Fibroblast of lung (primary cell): Measurements from ENCODE around the gene NLGN1.

Experiments
- EZH2 ChIP-seq: IDR thresholded peaks from 2 replicates; pipeline ENCODE4 v1.5.1; 2012; ENCODE audit warnings: low read length, control low read depth, mild to moderate bottlenecking; ENCODE audit errors: missing control alignments
- TF ChIP-seq, protein P1 (sequence below), 2 donors: IDR thresholded peaks in 1 of 2; conservative IDR thresholded peaks in 1 of 2; 1 replicate in 1 of 2; 2 replicates in 1 of 2; pipeline ENCODE4 v1.5.1; 2011 to 2012; ENCODE audit warnings: low read length in 2 of 2, control low read depth in 1 of 2, inconsistent platforms in 1 of 2, low read depth in 1 of 2, mild to moderate bottlenecking in 1 of 2

DNA sequence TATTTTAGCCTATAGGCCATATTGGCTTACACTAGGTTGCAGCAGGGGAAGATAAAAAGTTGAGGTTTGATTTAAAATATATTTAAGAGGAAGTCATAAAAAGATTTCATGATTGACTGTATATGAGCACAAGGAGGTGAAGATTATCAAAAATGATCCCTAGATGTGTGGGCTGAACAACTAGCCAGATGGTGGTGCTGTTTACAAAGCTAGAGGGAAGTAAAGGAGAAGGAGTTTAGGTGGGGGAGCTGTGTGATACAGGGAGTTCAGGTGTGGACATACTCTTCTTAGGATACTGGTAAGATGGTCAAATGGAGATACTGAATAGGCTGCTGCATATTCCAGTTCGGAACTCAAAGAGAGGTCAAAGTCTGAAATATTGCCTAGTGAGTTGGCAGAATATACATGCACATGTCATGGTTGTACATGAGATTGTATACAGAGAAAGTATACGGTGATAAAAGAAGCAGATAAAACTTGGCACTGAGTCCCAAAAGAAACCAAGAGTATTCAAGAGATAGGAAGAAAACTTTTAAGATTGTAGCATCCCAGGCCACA is 727.8 kb downstream of the NLGN1 start:
- TF ChIP-seq, protein P1, sequence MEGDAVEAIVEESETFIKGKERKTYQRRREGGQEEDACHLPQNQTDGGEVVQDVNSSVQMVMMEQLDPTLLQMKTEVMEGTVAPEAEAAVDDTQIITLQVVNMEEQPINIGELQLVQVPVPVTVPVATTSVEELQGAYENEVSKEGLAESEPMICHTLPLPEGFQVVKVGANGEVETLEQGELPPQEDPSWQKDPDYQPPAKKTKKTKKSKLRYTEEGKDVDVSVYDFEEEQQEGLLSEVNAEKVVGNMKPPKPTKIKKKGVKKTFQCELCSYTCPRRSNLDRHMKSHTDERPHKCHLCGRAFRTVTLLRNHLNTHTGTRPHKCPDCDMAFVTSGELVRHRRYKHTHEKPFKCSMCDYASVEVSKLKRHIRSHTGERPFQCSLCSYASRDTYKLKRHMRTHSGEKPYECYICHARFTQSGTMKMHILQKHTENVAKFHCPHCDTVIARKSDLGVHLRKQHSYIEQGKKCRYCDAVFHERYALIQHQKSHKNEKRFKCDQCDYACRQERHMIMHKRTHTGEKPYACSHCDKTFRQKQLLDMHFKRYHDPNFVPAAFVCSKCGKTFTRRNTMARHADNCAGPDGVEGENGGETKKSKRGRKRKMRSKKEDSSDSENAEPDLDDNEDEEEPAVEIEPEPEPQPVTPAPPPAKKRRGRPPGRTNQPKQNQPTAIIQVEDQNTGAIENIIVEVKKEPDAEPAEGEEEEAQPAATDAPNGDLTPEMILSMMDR (conservative IDR thresholded peaks at IDR 0.05 in 1 of 2, IDR thresholded peaks at IDR 0.05 in 1 of 2; ENCODE audit: low read depth in 1 of 2, low read length in 2 of 2) = peak; percentile 54 to 79
- no peak for TF ChIP-seq EZH2
